ELR (cell line): ENCODE measurements around the gene SPTBN1.
A peak's percentile ranks its signal among the peaks of the same experiment; 100 is the strongest.
"Not testable (repeated sequence)": the region's sequence is repeated elsewhere in the genome, so short reads cannot be mapped to it uniquely, and the experiment has no call there.

Experiments used
- DNase-seq: peaks from one replicate; pipeline ENCODE4 v3.0.0-alpha.2; 2015; ENCODE audit warnings: low read depth

The SPTBN1 gene

DNA sequence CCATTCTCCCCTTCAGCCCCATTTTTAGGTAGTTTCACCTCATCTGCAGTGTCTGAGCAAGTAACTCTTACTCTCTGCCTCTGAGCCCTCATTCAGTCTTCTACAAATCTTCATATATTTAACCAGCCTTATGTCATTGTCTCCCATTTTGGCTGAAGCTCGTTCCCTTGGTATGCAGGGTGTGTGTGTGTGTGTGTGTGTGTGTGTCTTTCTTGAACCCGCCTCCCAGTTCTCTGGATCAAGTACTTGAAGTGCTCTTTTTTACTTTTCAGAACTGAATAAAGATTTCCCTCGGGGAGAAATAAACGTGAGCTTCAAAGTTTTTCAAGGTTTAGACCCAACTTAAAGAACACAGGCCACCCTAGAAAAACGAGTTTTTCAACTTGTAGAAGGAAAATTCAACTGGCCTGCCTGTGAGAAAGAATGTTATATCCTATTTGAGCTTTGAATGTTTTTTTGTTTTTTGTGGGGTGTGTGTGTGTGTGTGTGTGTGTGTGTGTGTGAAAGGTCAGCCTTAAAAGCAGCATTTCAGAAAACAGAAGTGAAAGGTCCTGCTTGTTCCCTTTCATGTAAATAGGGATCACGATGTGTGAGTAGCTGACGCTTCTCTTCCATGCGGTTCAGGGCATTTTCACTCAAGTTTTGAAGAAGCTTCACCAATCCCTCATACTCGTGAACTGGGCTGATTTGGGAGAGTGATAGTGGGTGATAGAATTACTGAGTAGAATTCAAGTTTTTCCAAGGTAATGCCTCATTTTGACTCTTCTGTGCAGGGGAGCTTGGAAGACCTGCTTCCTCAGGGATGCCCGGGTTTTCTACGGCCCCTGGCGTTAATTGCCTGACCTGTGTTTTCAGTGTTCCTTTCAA, 216.7 kb downstream of the SPTBN1 start:
- no peak for DNase-seq

DNA sequence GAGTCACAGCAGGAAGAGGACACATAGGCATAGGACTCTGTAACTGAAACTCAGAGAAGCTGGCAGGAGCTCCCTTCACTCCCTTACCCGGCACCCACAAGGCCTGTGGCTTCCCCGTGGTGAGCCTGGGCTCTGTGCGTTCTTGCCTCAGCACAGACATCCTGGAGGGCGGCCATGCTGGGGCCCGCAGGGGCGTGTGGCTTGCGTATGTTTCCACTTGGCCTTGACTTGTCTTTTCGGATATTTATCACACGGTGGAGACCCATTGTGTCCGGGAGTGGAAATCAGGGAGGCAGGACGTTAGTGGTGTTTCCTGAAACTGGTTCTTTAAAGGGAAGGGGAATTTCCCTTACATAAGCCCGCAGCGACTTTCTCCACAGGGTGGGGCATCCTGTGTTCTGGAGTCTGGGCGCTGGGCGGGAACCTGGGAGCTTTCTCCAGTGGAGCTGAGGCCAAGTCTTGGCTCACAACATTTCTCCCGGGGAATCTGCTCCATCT, 217.4 kb downstream of the SPTBN1 start:
- no peak for DNase-seq

DNA sequence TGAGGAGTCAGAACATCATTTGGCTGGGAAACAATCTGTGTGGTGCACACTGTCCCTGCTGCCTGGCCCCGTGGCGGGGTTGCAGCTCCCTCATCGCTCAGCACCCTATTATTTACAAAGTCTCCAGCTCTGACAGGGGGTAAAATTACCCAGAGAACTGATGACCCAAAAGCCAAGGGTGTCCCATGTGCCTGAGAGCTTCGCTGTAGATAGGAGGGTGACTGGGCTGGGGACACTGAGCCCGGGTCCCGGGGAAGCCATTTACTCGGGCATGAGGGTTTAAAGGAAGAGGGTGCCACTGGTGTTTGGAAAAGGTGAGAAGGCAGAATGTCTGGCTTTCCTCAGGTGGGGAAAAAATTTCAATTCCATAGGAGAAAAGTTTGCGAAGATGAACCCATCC, 219.2 kb downstream of the SPTBN1 start:
- DNase-seq: no peak

DNA sequence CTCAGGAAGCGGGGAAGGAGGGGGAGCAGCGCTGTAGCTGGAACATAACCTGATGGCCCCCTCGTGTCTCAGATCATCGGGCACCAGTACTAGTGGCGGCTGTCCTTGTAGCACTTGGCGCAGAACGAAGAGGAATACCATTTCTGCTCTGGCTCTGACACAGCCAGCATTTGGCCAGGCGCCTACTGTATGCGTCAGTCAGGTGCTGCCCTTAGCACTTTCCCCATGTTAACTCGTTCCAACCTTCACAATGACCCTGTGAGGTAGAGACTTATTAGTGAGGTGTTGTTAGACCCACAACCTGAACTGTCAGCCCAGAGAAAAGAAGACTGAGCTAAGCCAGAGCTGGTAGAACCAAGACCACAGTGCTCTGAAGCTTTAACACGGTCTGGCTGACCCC, 219.6 kb downstream of the SPTBN1 start:
- DNase-seq: no peak

DNA sequence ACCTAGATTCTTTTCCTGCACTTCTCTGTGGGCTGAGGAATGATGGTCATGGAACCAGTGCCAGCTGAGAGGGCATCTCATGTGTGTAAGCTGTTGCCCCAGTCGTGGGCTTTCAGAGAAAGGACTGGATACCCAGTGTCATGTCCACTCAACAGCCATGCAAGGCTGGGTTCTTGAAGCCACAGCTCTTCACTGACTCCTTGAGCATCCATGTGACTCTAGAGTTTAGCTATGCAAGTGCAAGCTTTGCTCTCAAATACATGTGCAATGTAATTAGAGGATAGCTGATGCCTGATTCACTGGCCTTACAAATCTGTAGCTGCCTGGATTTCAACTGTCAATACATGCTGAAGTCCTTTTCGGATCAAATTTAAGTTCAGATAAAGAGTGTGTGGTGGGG, 220.5 kb downstream of the SPTBN1 start:
- no peak for DNase-seq

DNA sequence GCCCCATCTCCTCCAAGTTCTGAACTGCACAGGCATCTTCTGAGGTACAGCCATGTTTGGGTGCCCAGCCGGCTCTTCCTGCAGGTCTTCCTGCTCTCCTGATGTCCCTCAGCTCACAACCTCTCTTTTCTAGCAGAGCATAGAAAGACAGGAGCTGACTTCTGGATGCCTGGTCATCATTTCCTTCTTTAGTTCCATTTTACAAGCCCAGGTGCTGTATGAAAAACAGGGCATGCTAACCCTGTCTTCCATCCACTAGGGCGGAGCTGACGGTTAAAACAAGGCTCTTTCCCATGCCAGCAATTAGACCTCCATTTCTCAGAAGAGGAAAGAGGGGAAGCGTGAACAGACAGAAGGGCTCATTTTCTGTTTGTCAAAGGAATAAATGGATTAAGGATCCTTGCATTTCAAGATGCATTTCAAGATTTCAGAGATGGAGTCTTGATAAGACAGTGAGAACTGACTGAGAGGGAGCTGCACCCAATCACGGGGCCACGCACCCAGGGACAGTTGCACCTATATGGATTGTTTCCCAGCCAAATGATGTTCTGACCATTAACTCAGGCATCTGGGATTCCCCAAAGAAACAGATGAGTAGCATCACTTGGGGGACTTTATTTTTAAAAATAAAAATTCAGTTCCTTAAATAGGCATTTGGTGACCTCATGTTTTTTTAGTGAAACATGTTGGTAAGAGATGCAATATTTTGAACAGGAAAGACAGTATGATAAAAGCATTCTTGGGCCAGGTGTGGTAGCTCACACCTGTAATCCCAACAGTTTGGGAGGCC, 221.5 kb downstream of the SPTBN1 start:
- DNase-seq: no peak

DNA sequence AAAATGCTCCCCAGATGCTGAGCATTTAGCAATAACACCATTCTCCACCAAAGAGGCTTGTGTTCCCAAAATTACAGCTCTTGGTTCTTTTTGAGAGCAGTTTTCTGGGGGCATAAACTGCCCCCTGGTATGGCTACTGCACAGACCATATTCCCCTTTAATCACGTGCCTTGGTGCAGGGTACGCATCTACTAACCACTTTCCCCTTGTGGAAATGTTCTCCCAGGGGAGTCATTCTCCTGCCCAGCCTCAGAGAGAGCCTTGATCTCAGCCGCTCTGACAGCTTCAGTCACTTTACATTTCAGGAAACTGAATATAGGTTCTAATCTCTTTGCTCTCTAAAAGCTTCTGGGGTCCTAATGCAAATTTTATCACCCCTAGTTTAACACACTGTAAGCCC, 222.6 kb downstream of the SPTBN1 start:
- no peak for DNase-seq

DNA sequence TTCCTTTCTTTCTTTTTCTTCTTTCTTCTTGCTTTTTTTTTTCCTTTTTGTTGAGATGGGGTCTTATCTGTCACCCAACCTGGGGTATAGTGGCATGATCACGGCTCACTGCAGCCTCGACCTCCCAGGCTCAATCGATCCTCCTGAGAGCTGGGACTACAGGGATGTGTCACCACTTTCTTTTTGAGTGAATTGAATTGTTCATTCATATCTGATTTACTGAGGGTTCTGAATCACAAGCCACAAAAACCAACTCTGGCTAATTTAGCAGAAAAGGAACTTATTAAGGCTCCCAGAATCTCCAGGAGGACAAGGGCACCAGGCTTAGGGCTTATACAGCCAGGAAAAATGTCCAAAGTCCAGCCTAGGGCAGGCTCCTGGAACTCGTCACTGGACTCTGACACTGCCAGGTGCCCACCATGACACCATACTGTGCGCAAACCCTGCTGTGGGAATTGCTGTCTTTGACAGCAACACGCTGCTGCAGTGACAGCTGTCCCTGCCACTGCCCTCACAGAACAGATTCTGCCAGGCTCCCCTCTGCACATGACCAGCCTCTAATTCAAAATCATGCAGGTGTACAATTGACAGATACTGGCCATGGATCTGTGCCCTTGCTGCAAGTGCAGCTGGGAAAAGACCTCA, 224.4 kb downstream of the SPTBN1 start:
- peak; percentile 62 for DNase-seq

DNA sequence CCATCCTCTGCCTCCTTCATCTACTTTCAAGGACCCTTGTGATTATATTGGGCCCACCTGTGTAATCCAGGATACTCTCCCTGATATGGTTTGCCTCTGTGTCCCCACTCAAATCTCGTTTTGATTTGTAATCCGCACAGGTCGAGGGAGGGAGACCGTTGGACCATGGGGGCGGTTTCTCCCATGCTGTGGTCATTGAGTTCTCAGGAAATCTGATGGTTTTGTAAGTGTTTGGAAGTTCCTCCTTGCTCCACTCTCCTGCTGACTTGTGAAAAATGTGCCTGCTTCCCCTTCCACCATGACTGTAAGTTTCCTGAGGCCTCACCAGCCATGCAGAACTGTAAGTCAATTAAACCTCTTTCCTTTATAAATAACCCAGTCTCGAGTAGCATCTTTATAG, 225.3 kb downstream of the SPTBN1 start:
- no peak for DNase-seq

DNA sequence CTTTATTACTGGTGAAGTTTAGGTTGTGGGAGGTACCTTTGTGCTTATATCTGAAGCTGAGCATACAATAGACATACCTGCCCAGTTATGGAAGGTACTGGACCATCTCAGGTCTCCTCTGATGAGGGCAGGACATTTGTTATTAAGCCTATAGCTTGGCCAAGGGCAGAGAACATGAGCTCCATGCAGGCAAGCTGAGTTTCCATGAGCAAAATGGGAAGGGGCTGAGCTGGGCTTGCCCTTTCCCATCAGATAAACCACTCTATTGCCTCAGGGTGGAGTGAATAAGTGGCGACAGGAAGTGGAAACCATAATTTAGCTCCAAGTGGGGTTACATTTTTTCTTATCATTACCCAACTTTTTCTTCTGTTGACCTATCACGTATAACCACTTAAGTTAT, 227.5 kb downstream of the SPTBN1 start:
- DNase-seq: no peak

DNA sequence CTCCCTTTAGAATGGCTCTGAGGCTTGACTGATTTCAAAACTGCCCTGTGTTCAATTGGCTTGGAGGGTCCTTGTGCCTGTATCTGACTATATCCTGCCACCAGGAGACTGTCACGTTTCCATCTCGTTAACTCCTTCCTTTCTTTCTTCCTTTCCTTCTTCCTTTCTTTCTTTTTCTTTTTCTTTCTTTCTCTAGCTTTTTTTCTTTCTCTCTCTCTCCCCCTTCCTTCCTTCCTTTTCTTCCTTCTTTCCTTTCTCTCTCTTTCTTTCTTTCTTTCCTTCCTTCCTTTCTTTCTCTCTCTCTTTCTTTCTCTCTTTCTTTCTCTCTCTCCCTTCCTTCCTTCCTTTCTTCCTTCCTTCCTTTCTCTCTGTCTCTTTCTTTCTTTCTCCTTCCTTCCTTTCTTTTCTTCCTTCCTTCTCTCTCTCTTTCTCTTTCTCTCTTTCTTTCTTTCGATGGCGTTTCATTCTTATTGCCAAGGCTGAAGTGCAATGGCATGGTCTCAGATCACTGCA, 229.2 kb downstream of the SPTBN1 start:
- DNase-seq: no peak

DNA sequence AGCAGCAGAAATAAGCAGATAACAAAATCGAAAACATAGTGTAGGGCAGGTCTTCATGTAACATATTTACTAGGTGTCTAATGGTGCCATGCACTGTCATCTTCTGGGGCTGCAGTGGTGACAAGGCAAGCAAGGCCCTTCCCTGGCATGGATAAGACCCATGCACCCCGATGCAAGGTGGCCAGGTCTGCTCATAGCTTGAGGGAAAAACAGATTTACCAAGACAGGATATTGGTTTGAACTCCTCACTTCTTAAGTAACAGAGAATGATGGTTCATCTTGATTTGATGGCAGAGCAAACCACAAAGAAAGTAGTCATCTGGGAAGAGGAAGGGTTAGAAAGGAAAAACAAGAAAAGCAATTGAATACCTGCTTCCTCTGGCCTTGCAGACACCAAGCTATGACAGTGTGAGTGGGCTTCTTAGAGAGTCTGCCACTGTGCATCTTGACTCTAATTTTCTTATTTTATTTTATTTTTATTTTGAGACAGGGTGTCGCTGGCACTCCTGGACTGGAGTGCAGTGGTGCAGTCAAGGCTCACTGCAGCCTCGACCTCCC, 231.5 kb downstream of the SPTBN1 start:
- peak; percentile 24 for DNase-seq

DNA sequence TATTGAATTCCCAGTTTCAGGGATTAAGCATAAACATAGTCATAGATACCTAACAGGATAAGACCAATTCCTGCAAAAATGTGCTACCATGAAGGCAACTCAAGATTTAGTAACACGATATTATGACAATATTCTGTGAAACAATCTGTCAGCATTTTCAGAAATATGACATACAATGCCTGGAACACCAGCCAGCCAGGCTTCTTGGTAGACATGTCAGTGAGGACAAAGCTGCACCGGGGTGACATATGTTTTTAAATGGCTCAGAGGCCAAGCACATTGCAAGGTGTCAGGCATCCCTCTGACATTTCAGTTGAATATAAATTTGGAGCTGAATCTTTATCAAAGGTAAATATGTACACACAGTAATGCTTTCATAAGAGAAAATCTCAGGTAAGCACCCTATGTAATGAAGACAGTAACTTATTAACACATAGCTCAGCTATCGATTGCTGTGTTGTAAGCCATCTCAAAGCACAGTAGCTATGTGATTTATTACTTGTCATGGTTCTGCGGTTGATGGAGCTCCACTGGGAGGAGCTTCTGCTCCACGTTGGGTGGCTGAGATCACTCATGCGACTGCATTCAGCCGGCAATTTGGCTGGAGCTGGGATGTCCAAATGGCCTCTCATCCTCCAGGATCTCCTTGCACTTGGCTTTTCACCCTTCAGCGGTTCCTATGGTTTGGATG, 235.5 kb downstream of the SPTBN1 start:
- DNase-seq: no peak

DNA sequence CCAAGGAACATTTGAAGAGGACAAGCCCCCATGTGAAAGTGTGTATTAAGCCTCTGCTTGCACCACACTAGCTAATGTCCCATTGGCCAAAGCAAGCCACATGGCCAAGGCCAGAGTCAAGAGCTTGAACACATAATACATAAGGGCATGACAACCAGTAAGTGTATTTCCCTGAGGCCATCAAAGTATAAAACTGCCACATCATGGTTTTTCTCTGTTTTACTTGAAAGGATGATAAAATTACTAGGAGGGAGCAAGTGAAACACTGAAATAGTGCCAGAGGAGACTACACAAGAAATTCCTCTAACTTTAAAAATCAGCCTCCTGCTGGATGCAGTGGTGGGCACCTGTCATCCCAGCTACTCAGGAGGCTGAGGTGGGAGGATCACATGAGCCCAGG, 236.4 kb downstream of the SPTBN1 start:
- DNase-seq: no peak

DNA sequence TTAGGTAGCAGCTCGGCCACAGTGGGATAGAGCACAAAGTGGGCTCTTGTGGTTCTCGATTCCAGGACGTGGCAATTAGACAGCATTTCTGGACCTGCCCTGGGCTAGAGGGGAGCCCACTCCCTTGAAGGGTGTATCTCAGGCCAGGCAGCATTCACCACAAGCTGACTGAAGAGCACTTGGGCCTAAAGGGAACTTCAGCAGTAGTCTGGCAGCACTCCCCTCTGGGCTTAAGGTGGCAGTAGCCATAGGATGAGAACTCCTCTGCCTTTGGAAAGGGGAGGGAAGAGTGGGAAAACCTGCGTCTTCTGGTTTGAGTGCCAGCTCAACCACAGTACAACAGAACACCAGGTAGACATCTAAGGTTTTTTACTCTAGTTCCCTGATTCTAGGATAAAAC, 239.3 kb downstream of the SPTBN1 start:
- no peak for DNase-seq

DNA sequence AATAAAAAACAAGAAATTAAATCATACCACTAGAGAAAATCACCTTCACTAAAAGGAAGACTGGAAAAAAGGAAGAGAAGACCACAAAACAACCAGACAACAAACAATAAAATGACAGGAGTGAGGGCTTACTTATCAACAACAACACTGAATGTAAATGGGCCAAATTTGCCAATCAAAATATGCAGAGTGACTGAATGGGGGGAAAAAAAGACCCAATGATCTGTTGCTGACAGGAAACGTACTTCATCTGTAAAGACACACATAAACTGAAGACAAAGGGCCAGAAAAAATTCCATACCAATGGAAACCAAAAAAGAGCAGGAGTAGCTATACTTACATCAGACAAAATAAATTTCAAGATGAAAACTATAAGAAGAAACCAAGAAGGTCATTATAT, 241.8 kb downstream of the SPTBN1 start:
- no peak for DNase-seq

DNA sequence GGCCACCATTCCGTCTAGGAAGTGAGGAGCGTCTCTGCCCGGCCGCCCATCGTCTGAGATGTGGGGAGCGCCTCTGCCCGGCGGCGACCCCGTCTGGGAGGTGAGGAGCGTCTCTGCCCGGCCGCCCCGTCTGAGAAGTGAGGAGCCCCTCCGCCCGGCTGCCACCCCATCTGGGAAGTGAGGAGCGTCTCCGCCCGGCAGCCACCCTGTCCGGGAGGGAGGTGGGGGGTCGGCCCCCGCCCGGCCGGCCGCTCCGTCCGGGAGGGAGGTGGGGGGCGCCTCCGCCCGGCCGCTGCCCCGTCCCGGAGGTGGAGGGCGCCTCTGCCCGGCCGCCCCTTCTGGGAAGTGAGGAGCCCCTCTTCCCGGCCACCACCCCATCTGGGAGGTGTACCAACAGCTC, 242.8 kb downstream of the SPTBN1 start:
- not testable (repeated sequence) for DNase-seq

DNA sequence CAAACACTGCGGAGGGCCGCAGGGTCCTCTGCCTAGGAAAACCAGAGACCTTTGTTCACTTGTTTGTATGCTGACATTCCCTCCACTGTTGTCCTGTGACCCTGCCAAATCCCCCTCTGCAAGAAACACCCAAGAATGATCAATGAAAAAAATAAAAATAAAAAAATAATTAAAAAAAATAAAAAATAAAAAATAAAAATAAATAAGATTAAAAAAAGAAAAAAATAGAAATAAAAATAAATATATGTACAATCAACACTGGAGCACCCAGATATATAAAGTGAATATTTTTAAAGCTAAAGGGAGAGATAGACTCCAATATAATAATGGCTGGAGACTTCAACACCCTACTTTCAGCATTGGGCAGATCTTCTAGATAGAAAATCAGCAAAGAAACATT, 243.5 kb downstream of the SPTBN1 start:
- no peak for DNase-seq

DNA sequence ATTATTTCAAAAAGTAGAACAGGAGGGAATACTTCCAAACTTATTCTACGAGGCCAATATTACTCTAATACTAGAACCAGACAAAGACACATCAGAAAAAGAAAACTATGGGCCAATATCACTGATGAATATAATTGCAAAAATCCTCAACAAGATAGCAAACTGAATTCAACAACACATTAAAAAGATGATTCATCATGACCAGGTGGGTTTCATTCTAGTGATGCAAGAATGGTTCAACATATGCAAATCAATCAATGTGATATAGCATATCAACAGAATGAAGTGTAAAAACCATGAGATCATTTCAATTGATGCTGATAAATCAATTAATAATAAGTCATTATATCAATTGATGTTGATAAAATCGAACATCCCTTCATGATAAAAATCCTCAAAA, 244.9 kb downstream of the SPTBN1 start:
- peak; percentile 48 for DNase-seq

DNA sequence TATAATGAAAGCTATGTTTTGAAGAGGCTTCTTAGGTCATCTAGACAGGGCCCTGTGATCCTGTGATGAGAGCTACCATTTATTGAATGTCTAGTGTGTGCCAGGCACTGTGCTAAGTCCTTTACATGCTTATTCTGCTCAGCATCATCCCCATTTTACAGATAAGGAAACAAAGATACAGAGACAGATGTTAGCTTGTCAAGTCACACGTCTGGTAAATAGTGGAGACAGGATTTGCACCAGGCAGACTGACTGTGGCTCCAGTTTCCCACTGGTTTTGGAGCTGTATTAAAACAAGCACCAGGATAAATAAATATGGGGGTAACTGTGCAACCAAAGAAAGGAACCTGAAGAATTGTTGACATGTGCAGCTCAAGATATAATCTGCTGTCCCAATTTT, 248.1 kb downstream of the SPTBN1 start:
- no peak for DNase-seq
